AG09319 (cell line): ENCODE measurements around the gene CNN2.
"Not testable (repeated sequence)": the region's sequence is repeated elsewhere in the genome, so short reads cannot be mapped to it uniquely, and the experiment has no call there.

Experiments used
- DNase-seq: peaks from one replicate; pipeline ENCODE4 v3.0.0-alpha.2; 2010; ENCODE audit warnings: low read depth; ENCODE audit errors: extremely low read depth
- TF ChIP-seq, protein P1 (sequence below): IDR thresholded peaks from 2 replicates; pipeline ENCODE4 v1.5.1; 2011; ENCODE audit warnings: low read depth, mild to moderate bottlenecking, inconsistent platforms, low read length, moderate library complexity

Gene CNN2

DNA sequence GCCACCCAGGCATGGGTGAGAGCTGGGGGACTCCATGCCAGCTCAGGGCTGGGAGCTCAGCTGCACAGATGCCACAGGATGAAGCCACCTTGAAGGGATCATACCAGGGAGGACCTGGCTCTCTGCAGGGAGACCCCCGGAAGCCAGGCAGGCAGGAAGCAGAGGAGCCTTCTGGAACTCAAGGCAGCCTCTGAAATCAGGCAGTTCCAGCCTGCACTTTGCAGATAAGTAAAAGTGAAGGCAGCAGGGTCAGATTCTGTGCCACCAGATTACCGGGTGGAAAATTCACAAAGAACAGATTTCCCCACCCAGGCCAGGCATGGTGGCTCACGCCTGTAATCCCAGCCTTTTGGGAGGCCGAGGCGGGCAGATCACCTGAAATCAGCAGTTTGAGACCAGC lies 8.0 kb upstream of the CNN2 start:
- TF ChIP-seq, protein P1, sequence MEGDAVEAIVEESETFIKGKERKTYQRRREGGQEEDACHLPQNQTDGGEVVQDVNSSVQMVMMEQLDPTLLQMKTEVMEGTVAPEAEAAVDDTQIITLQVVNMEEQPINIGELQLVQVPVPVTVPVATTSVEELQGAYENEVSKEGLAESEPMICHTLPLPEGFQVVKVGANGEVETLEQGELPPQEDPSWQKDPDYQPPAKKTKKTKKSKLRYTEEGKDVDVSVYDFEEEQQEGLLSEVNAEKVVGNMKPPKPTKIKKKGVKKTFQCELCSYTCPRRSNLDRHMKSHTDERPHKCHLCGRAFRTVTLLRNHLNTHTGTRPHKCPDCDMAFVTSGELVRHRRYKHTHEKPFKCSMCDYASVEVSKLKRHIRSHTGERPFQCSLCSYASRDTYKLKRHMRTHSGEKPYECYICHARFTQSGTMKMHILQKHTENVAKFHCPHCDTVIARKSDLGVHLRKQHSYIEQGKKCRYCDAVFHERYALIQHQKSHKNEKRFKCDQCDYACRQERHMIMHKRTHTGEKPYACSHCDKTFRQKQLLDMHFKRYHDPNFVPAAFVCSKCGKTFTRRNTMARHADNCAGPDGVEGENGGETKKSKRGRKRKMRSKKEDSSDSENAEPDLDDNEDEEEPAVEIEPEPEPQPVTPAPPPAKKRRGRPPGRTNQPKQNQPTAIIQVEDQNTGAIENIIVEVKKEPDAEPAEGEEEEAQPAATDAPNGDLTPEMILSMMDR = no peak
- no peak for DNase-seq

DNA sequence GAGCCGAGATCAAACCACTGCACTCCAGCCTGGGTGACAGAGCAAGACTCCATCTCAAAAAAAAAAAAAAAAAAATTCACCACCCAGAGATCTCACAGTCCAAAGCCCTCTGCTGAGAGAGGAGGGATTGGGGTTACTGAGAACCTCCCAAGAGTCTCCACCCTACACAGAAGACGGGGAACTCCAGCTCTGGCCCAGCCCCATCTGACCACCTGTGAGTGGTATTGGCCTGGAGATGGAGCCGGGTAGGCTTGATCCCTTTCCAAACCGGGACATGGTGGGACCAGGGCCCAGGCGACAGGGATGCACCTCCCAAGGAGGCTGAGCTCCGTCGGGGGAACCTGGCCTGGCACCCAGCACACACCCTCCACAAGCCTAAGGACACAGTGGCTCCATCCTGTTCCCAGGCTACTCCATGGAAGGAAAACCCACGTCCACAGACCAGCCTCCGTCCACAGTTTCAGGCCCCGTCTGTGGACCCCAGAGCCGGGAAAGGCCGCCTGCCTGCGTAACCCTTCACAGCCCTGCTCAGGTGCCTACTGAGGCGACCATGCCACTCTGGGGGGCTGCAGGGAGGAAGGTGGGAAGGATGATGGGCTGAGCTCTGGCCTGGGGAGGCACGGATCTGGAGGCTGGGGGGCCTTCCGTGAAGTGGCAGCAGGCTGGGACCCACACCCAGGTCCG lies 7.3 kb upstream of the CNN2 start:
- TF ChIP-seq, protein P1 = no peak
- no peak for DNase-seq

DNA sequence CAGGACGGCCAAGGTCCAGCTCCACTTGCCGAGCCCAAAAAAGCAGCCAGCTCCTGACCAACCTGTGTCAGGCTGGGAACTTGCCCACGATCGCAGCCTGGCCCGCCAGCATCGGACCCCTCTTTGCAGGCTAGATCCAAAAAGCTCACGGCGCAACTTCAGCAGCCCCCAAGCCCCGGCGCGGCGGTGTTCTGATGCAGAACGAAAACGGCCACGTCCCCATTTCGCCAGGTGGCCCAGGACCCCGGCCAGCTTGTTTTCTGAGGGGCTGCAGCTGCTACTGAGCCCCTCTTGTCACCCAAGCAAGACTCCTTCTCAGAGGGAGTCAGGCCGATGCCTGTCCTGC lies 6.8 kb upstream of the CNN2 start:
- DNase-seq = no peak
- TF ChIP-seq, protein P1 = no peak

DNA sequence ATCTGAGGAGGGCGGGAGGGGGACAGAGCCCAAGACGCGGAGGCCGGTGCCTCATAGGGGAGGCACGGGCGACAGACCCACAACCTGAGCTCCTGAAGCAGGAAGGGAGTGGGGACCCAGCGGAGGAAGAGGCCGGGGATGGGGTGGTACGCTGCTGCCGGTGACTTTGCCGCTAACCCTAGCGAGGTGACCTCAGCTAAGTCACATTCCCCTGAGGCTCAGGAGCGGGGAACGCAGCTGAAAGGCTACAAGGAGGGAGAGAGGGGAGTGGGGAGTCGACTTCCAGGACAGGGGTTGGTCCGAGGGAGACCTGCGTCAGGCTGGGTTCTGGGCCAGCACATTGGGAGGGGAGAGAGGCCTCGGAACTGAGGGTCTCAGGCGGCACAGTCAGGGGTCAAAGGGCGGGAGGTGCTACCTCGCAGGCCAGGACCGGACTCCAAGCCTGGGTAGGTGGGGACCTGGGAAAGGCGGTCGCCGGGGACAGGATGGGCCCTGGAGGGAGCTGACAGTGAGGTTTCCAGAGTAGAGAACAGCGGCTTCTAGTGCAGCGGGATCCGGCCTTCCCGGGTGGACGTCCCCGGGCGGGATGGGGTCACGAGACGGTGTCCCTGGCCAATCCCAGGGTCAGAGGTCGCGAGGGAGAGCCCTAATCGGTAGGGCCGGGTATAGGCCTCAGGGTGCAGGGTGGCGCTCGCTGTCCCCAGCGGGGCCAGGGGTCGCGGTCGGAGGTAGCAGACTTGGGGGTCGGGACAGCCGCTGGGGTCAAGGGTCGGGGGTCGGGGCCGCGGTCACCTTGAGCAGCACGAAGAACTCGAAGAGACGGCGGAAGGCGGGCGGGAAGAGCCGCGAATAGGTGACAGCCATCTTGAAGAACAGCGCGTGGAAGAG lies 6.2 kb upstream of the CNN2 start:
- no peak for DNase-seq
- TF ChIP-seq, protein P1 = no peak

DNA sequence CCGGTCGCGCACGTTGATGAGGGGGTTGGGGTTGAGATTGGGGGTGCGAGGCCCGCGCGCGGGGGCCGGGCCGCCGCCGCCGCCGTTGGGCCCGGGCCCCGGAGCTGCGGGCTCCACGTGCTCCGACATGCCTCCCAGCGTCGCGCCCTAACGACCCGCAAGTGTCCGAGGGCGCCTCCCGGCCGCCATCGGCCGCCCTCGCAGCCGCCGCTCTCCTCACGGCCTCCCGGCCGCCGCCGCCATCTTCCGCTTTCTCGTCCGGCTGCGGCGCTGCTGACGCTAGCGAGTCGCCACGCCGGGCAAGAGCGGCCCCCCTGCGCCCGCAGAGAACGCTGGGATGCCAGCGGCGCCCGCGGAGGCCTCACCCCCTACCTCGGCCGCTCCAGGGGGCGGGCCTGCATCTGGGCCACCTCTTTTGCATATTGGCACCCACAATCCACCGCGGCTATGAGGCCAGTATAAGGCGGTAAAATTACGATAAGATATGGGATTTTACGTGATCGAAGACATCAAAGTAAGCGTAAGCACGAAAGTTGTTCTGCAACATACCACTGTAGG lies 5.5 kb upstream of the CNN2 start, which contains the start of gene TMEM259:
Gene TMEM259 (minus strand): TSS at position 256 of the 558 bp plus-strand sequence. CDS start 127 bp downstream, at position 129.
- TF ChIP-seq, protein P1 = no peak
- peak; percentile 95 for DNase-seq

DNA sequence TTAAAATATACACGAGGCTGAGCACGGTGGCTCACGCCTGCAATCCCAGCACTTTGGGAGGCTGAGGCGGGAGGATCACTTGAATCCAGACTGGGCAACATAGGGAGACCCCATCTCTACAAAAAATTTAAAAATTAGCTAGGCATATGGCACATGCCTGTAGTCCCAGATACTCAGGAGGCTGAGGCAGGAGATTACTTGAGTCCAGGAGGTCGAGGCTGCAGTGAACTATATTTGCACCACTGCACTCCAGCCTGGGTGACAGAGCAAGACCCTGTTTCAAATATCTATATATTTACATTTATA lies 2.6 kb upstream of the CNN2 start:
- DNase-seq = not testable (repeated sequence)

DNA sequence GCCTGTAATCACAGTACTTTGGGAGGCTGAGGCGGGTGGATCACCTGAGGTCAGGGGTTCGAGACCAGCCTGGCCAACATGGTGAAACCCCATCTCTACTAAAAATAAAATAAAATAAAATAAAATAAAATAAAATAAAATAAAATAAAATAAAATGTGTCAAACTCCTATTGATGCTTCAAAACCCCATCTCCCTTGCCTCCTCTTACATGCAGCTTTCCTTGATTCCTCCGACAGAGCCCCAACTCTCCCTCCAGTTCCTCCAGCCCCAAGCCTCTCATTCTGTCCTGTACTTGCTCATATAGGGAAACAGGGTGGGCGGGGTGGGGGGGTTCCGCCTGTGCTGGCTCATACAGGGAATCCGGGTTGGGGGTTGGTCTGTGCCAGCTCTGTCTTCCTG lies 1.3 kb upstream of the CNN2 start:
- DNase-seq = not testable (repeated sequence)

DNA sequence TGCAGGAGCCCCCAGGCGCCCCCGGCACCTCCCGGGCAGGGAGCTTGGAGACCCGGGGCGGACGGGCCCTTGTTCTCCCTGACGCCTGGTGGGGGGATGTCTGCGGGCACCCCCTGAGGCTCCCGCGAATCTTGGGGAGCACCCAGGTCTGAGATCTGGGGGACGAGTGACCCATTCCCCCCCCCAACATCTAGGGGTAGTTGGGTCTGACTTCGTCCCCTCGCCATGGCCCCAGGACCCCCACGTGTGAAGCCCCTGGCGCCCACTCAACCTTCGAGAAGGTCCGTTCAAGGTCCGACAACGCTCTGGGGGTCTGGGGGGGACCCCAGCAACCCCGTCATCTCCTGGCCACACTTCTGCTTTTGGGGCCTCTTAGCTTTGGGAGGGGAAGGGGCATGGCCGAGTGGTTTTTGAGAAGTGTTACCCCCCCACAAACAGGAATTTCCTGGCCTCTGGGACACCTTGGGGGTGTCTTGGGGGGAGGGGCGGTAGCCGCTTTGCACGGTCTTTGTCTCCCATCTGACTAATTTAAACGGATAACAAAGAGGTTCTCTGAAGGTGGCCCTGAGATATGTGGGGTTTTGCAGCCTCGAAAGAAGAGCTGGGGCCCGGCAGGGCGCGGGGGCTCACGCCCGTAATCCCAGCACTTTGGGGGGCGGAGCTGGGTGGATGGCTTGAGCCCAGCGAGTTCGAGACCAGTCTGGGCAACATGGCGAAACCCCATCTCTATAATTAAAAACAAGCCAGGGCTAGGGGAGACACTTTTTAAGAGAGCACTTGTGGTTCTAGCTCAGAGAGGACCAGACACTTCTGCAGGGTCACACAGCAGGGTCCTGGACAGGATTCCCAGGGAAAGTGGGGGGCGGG lies 608 bp downstream of the CNN2 start:
- no peak for DNase-seq
- TF ChIP-seq, protein P1 = no peak
